ENCODE data around the gene ITGA1. TPM values are rescaled to one million over a fixed set of nuclear protein-coding genes. Genes with fewer than 3 reads are reported as not detected.

ITGA1 gene
- total RNA-seq, 1 experiment from 2014 or later: 1.6 TPM

DNA sequence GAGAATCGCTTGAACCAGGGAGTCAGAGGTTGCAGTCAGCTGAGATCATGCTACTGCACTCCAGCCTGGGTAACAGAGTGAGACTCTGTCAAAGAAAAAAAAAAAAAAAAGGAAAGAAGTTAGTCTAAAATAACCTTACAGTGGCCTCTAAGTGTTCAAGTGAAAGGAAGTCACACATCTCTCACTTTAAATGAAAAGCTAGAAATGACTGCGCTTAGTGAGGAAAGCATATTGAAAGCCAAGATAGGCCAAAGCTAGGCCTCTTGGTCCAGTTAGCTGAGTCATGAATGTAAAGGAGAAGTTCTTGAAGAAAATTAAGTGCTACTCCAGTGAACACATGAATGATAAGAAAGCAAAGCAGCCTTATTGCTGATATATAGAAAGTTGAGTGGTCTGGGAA is 38.1 kb downstream of the ITGA1 start:
- no TSS peak for BruUV-seq (replicated peaks)
- POLR2A ChIA-PET: no interaction called here

DNA sequence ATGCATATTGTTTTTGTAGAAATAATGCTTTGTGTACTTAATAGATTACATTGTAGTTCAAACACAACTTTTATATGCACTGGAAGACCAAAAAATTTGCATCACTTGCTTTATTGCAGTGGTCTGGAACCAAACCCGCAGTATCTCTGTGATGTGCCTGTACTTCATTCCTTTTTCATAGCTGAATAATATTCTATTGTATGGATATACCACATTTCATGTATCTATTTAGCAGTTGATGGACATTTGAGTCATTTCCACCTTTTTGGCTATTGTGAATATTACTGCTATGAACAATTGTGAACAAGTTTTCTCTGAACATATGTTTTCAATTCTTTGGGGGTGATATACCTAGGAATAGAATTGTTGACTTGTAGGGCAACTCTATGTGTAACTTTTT is 40.1 kb downstream of the ITGA1 start:
- in situ Hi-C loops (cut with HindIII; ENCODE audit: low pct_unique_long_range_greater_than_20kb, low sequenced_read_pairs): no loop called here
- DNase-seq (ENCODE audit: low read depth, low spot score): no peak

More for the DNA sequence above, 38.1 kb downstream of the ITGA1 start:
- no peaks in the 10 kb centered on the region for H3K9me3 ChIP-seq (ENCODE audit: control insufficient read depth, insufficient read depth, low read depth, low read length)
- no peak overlapping the region for H3K27ac ChIP-seq (ENCODE audit: low read length)
- in situ Hi-C loops (cut with HindIII; ENCODE audit: low pct_unique_long_range_greater_than_20kb, low sequenced_read_pairs) (no loop called here), intact Hi-C loops (cut with micrococcal nuclease; ENCODE audit: unreplicated experiment) (no loop called here)
- TF ChIP-seq SIN3A (IDR thresholded peaks at IDR 0.05; ENCODE audit: borderline replicate concordance, insufficient read depth, low read depth, low read length) (no peak), TCF7L2 (IDR thresholded peaks at IDR 0.05; ENCODE audit: low read depth, low read length) (no peak), POLR2AphosphoS5 (IDR thresholded peaks at IDR 0.05; ENCODE audit: low read depth, low read length) (no peak)
- TF ChIP-seq, protein P1, sequence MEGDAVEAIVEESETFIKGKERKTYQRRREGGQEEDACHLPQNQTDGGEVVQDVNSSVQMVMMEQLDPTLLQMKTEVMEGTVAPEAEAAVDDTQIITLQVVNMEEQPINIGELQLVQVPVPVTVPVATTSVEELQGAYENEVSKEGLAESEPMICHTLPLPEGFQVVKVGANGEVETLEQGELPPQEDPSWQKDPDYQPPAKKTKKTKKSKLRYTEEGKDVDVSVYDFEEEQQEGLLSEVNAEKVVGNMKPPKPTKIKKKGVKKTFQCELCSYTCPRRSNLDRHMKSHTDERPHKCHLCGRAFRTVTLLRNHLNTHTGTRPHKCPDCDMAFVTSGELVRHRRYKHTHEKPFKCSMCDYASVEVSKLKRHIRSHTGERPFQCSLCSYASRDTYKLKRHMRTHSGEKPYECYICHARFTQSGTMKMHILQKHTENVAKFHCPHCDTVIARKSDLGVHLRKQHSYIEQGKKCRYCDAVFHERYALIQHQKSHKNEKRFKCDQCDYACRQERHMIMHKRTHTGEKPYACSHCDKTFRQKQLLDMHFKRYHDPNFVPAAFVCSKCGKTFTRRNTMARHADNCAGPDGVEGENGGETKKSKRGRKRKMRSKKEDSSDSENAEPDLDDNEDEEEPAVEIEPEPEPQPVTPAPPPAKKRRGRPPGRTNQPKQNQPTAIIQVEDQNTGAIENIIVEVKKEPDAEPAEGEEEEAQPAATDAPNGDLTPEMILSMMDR (IDR thresholded peaks at IDR 0.05): no peak
- no peaks in the 10 kb centered on the region for H3K36me3 ChIP-seq (ENCODE audit: control insufficient read depth, insufficient read depth, low read length)
- H3K27me3 ChIP-seq (ENCODE audit: control insufficient read depth, insufficient read depth, low read length): no peaks in the 10 kb centered on the region
- no peaks in the 10 kb centered on the region for H3K4me1 ChIP-seq (ENCODE audit: control insufficient read depth, insufficient read depth, low read length)
- DNase-seq (ENCODE audit: low read depth, low spot score) (no peak), ATAC-seq (no peak)
- CTCF ChIA-PET: no interaction called here
- no peak overlapping the region for H3K4me3 ChIP-seq (ENCODE audit: low read depth in 2 of 2, low read length in 2 of 2)

DNA sequence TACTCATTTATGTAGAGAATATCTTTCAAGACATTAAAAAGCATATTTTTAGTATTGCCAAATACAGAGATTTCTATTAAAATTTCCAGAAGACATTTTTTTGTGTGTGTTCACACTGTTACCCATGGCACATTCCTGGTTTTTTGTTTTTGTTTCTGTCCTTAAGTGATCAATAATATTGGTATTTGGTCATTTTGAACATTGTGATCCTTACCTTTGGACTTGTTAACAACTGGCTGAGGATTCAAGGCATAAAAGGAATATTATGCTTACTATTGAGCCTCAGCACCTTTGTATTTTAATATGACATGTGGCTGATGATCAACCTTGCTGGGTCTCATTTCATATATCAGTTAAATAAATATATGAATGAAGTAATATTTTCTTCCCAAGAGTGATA is 41.9 kb downstream of the ITGA1 start:
- ATAC-seq (no peak), DNase-seq (ENCODE audit: low read depth, low spot score) (no peak)
- POLR2A ChIA-PET: no interaction called here
- no peak overlapping the region for H3K4me3 ChIP-seq (ENCODE audit: low read depth in 2 of 2, low read length in 2 of 2)
- no TSS peak for BruUV-seq (replicated peaks)
- intact Hi-C loops (cut with micrococcal nuclease; ENCODE audit: unreplicated experiment) (no loop called here), in situ Hi-C loops (cut with HindIII; ENCODE audit: low pct_unique_long_range_greater_than_20kb, low sequenced_read_pairs) (no loop called here)
- no peaks in the 10 kb centered on the region; the same call in 1 of the 2 replicates for H3K27me3 ChIP-seq (ENCODE audit: control insufficient read depth, insufficient read depth, low read length)
- no peaks in the 10 kb centered on the region for H3K36me3 ChIP-seq (ENCODE audit: control insufficient read depth, insufficient read depth, low read length)
- H3K27ac ChIP-seq (ENCODE audit: low read length): no peak overlapping the region
- CTCF ChIA-PET: no interaction called here
- no peaks in the 10 kb centered on the region for H3K9me3 ChIP-seq (ENCODE audit: control insufficient read depth, insufficient read depth, low read depth, low read length)
- no peaks in the 10 kb centered on the region for H3K4me1 ChIP-seq (ENCODE audit: control insufficient read depth, insufficient read depth, low read length)
- no peak for TF ChIP-seq TCF7L2 (IDR thresholded peaks at IDR 0.05; ENCODE audit: low read depth, low read length)
- TF ChIP-seq, protein P1 (IDR thresholded peaks at IDR 0.05): no peak

More for the DNA sequence above, 40.1 kb downstream of the ITGA1 start:
- Histone ChIP-seq H3K4me1 (ENCODE audit: control insufficient read depth, insufficient read depth, low read length) (no peaks in the 10 kb centered on the region), H3K27ac (ENCODE audit: low read length) (no peak overlapping the region), H3K36me3 (ENCODE audit: control insufficient read depth, insufficient read depth, low read length) (no peaks in the 10 kb centered on the region), H3K4me3 (ENCODE audit: low read depth in 2 of 2, low read length in 2 of 2) (no peak overlapping the region), H3K27me3 (ENCODE audit: control insufficient read depth, insufficient read depth, low read length) (no peaks in the 10 kb centered on the region), H3K9me3 (ENCODE audit: control insufficient read depth, insufficient read depth, low read depth, low read length) (no peaks in the 10 kb centered on the region)
- no peak for ATAC-seq
- intact Hi-C loops (cut with micrococcal nuclease; ENCODE audit: unreplicated experiment): no loop called here
- CTCF ChIA-PET: no interaction called here
- TF ChIP-seq SIN3A (IDR thresholded peaks at IDR 0.05; ENCODE audit: borderline replicate concordance, insufficient read depth, low read depth, low read length): no peak
- POLR2A ChIA-PET: no interaction called here
- BruUV-seq (replicated peaks): no TSS peak

DNA sequence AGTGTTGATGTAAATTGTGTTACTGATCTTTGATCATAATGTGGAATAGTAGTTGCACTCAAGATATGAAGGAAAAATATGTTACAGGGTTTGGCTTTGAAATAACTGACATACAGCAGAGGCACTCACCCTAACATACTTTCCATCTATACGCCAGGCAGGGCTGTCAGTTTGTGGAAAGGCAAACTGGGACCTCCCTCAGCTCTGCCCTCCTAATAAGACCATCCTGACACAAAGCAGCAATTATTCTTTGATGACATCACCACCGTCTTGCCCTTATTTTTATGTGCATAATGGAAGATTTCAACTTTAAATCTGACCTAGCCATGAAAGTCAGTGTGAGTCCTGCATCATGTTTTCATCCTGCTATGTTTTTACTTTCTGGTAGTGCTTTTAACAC is 42.9 kb downstream of the ITGA1 start:
- TF ChIP-seq, protein P1 (IDR thresholded peaks at IDR 0.05): no peak
- TF ChIP-seq, protein P2, sequence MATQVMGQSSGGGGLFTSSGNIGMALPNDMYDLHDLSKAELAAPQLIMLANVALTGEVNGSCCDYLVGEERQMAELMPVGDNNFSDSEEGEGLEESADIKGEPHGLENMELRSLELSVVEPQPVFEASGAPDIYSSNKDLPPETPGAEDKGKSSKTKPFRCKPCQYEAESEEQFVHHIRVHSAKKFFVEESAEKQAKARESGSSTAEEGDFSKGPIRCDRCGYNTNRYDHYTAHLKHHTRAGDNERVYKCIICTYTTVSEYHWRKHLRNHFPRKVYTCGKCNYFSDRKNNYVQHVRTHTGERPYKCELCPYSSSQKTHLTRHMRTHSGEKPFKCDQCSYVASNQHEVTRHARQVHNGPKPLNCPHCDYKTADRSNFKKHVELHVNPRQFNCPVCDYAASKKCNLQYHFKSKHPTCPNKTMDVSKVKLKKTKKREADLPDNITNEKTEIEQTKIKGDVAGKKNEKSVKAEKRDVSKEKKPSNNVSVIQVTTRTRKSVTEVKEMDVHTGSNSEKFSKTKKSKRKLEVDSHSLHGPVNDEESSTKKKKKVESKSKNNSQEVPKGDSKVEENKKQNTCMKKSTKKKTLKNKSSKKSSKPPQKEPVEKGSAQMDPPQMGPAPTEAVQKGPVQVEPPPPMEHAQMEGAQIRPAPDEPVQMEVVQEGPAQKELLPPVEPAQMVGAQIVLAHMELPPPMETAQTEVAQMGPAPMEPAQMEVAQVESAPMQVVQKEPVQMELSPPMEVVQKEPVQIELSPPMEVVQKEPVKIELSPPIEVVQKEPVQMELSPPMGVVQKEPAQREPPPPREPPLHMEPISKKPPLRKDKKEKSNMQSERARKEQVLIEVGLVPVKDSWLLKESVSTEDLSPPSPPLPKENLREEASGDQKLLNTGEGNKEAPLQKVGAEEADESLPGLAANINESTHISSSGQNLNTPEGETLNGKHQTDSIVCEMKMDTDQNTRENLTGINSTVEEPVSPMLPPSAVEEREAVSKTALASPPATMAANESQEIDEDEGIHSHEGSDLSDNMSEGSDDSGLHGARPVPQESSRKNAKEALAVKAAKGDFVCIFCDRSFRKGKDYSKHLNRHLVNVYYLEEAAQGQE (IDR thresholded peaks at IDR 0.05; ENCODE audit: insufficient read depth in 1 of 2, low read depth in 2 of 2, low read length in 1 of 2): no peak
- TF ChIP-seq TCF7L2 (IDR thresholded peaks at IDR 0.05; ENCODE audit: low read depth, low read length): no peak
- TF ChIP-seq SIN3A (IDR thresholded peaks at IDR 0.05; ENCODE audit: borderline replicate concordance, insufficient read depth, low read depth, low read length): no peak
- H3K9me3 ChIP-seq (ENCODE audit: control insufficient read depth, insufficient read depth, low read depth, low read length): no peaks in the 10 kb centered on the region
- ATAC-seq: no peak
- DNase-seq (ENCODE audit: low read depth, low spot score): no peak
- in situ Hi-C loops (cut with HindIII; ENCODE audit: low pct_unique_long_range_greater_than_20kb, low sequenced_read_pairs): no loop called here
- no peaks in the 10 kb centered on the region for H3K36me3 ChIP-seq (ENCODE audit: control insufficient read depth, insufficient read depth, low read length)
- intact Hi-C loops (cut with micrococcal nuclease; ENCODE audit: unreplicated experiment): no loop called here
- no peak overlapping the region for H3K27ac ChIP-seq (ENCODE audit: low read length)
- no peak overlapping the region for H3K4me3 ChIP-seq (ENCODE audit: low read depth in 2 of 2, low read length in 2 of 2)
- POLR2A ChIA-PET: no interaction called here
- H3K4me1 ChIP-seq (ENCODE audit: control insufficient read depth, insufficient read depth, low read length): no peaks in the 10 kb centered on the region
- CTCF ChIA-PET: no interaction called here
- no TSS peak for BruUV-seq (replicated peaks)
- no peaks in the 10 kb centered on the region; the same call in 1 of the 2 replicates for H3K27me3 ChIP-seq (ENCODE audit: control insufficient read depth, insufficient read depth, low read length)

Data from Panc1 (cell line).